HEK293 (cell line): ENCODE measurements around the gene IQCF2.

Source experiments
- HOXD13 ChIP-seq: sonication (generic); formaldehyde crosslinking; IDR thresholded peaks from 2 replicates; pipeline ENCODE4 v1.8.0; 2022; ENCODE audit warnings: missing genetic modification reagents, borderline replicate concordance
- PRDM4 ChIP-seq: fragments of 450-650 bp; formaldehyde crosslinking; IDR thresholded peaks from 2 replicates; pipeline ENCODE4 v1.5.1; 2017; ENCODE audit warnings: missing biosample characterization, missing genetic modification characterization
- REST ChIP-seq: fragments of 450-650 bp; formaldehyde crosslinking; IDR thresholded peaks from 2 replicates; pipeline ENCODE4 v1.5.1; 2016; ENCODE audit warnings: missing biosample characterization, missing genetic modification characterization
- ZBTB17 ChIP-seq: fragments of 450-650 bp; formaldehyde crosslinking; IDR thresholded peaks from 2 replicates; pipeline ENCODE4 v1.5.1; 2016; ENCODE audit warnings: missing biosample characterization, missing genetic modification characterization
- ZNF302 ChIP-seq: fragments of 450-650 bp; formaldehyde crosslinking; IDR thresholded peaks from 2 replicates; pipeline ENCODE4 v1.5.1; 2016; ENCODE audit warnings: missing biosample characterization, missing genetic modification characterization, low read depth
- ZNF423 ChIP-seq: fragments of 450-650 bp; formaldehyde crosslinking; IDR thresholded peaks from 2 replicates; pipeline ENCODE4 v1.5.1; 2016; ENCODE audit warnings: missing biosample characterization, missing genetic modification characterization
- ZNF658 ChIP-seq: fragments of 450-650 bp; formaldehyde crosslinking; IDR thresholded peaks from 2 replicates; pipeline ENCODE4; 2016; ENCODE audit warnings: missing biosample characterization, missing genetic modification characterization
- ZNF791 ChIP-seq: fragments of 450-650 bp; formaldehyde crosslinking; IDR thresholded peaks from 2 replicates; pipeline ENCODE4 v1.5.1; 2016; ENCODE audit warnings: missing biosample characterization, missing genetic modification characterization
- TF ChIP-seq, protein P1 (sequence below): fragments of 450-650 bp; formaldehyde crosslinking; IDR thresholded peaks from 2 replicates; pipeline ENCODE4 v1.5.1; 2016; ENCODE audit warnings: missing biosample characterization, missing genetic modification characterization

GRCh38 chr3:51894939-51895338, 33.5 kb downstream of the IQCF2 start:
- TF ChIP-seq, protein P1, sequence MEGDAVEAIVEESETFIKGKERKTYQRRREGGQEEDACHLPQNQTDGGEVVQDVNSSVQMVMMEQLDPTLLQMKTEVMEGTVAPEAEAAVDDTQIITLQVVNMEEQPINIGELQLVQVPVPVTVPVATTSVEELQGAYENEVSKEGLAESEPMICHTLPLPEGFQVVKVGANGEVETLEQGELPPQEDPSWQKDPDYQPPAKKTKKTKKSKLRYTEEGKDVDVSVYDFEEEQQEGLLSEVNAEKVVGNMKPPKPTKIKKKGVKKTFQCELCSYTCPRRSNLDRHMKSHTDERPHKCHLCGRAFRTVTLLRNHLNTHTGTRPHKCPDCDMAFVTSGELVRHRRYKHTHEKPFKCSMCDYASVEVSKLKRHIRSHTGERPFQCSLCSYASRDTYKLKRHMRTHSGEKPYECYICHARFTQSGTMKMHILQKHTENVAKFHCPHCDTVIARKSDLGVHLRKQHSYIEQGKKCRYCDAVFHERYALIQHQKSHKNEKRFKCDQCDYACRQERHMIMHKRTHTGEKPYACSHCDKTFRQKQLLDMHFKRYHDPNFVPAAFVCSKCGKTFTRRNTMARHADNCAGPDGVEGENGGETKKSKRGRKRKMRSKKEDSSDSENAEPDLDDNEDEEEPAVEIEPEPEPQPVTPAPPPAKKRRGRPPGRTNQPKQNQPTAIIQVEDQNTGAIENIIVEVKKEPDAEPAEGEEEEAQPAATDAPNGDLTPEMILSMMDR (tag by site-specific recombination) = no peak
- TF ChIP-seq ZBTB17 (tag by site-specific recombination) (no peak), HOXD13 (CRISPR knock-in tag) (no peak), ZNF658 (no peak), ZNF423 (tag by site-specific recombination) (no peak), REST (no peak), ZNF302 (tag by site-specific recombination) (no peak), PRDM4 (tag by site-specific recombination) (no peak), ZNF791 (tag by site-specific recombination) (no peak)
